GM08714 (cell line): ENCODE data around the gene BHMT2.

ENCODE experiments used
- H3K4me3 ChIP-seq: fragments of 200-500 bp; sonication (Bioruptor generic); 2 replicates; pipeline ENCODE4 v1.5.1; 2014; ENCODE audit warnings: mild to moderate bottlenecking, low read length, inconsistent platforms
- ZNF274 ChIP-seq: IDR thresholded peaks from 2 replicates; pipeline ENCODE4 v1.6.1; 2012; ENCODE audit warnings: mild to moderate bottlenecking, low read depth, low read length

The BHMT2 gene

DNA sequence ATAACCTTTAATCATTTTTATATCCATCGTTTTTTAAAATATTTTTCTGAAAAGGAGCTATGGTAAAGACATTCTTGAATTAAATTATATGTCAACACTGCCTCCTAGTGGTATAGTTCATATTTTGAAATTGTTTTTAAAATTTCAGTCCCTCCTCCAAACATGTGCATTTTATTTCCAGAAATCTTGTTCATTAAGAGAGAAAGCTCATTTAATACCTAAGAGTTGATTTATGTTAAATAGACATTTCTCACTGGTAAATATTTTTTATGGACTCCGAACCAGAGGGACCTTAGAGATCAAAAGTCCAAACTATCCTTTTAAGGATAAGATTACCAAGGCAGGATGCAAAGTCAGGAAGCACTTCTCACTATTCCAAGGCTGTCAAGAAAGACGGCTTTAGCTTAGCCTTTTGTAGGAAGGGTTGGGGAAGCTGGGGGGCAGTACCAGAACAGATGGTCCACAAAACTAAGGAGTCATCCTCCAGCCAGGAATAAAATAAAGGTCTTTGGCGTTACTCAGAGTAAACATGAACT is 63.6 kb downstream of the BHMT2 start:
- TF ChIP-seq ZNF274 = no peak
- H3K4me3 ChIP-seq = 0 out of 2 replicates have a peak overlapping the region, but pooled peaks have one; percentile 13

- no peak for TF ChIP-seq ZNF274
- no peak overlapping the region for H3K4me3 ChIP-seq
Measured at GRCh38 chr5:79133657-79134451, 64.3 kb downstream of the BHMT2 start.

- H3K4me3 ChIP-seq = no peak overlapping the region
- TF ChIP-seq ZNF274 = no peak
Measured at GRCh38 chr5:79135790-79136553, 66.4 kb downstream of the BHMT2 start.

DNA sequence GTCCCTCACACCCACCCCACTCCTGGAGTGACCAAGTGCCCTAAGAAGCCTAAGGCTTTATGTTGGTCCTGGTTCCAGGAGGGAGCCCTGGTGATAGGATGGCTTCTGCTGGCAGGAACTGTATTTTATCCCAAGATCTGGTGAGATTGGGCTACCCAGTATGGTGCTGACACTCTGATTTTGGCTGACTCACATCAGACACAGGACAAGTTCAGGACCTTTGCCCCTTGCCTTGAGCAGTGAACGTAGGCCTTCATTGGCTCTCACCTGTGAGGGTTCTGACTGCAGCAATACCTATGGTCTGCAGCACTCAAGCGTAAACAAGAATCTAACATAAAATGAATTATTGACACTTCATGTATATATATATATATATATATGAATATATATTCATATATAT is 67.1 kb downstream of the BHMT2 start:
- no peak overlapping the region for H3K4me3 ChIP-seq
- no peak for TF ChIP-seq ZNF274
